ENCODE measurements around the gene CDH23.

Gene CDH23

DNA sequence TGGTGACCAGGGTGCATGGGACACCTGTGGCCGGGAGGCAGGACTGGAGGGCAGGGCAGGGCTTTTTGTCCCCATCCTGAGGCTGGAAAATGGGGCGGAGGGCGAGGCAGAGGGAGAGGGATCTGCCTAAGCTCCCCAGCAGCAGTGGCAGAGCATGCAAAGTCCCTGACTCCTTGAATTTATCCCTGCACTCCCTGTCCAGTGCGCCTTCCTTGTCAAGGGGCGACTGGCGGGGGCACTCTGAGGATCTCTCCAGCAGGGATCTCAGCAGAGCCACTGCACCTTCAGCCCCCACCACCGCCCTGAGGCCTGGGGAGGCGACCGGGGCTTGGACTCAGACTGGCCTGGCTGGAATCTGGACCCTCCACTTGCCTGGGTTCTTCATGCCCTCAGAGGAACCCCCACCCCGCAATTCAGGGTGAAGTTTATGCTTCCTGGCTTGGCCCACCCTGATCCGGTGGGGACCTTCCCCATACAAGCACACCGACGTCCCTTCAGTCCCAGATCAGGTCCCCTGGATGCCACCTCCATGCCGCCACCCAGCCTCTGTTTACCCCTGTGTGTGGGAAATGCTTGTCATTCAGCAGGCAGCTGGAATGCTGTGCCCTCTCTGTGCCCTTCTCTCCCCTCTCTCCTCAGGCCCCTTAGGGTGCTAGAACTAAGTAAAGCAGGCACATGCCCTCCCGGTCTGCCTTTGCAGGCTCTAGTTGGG lies 46.3 kb downstream of the CDH23 start:
- TF ChIP-seq, protein P1, sequence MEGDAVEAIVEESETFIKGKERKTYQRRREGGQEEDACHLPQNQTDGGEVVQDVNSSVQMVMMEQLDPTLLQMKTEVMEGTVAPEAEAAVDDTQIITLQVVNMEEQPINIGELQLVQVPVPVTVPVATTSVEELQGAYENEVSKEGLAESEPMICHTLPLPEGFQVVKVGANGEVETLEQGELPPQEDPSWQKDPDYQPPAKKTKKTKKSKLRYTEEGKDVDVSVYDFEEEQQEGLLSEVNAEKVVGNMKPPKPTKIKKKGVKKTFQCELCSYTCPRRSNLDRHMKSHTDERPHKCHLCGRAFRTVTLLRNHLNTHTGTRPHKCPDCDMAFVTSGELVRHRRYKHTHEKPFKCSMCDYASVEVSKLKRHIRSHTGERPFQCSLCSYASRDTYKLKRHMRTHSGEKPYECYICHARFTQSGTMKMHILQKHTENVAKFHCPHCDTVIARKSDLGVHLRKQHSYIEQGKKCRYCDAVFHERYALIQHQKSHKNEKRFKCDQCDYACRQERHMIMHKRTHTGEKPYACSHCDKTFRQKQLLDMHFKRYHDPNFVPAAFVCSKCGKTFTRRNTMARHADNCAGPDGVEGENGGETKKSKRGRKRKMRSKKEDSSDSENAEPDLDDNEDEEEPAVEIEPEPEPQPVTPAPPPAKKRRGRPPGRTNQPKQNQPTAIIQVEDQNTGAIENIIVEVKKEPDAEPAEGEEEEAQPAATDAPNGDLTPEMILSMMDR (IDR thresholded peaks at IDR 0.05): no peak

GRCh38 chr10:71443676-71444075 lies 47.0 kb downstream of the CDH23 start:
- TF ChIP-seq, protein P1 (IDR thresholded peaks at IDR 0.05): no peak

GRCh38 chr10:71444284-71445054 lies 47.7 kb downstream of the CDH23 start:
- TF ChIP-seq, protein P1 (IDR thresholded peaks at IDR 0.05): no peak

DNA sequence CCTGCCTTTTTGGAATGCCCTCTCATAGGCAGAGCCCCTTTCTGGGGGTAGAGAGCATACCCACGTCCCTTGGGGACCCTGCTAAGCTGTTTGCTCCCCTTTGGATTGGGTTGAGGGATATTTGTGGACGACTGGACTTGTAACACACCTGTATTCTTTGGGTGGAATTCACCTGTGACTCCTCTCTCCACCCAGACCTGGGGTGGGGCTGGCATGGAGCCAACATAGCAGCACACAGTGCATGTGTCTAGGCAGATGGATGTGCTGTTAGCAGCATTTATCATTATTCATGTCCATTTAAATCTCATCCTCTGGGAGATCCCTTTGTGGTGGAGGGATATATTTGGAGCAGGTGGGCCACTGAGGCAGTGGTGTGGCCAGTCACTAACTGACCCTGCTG lies 51.0 kb downstream of the CDH23 start:
- TF ChIP-seq, protein P1 (IDR thresholded peaks at IDR 0.05): no peak

GRCh38 chr10:71448146-71448545 lies 51.4 kb downstream of the CDH23 start:
- TF ChIP-seq, protein P1 (IDR thresholded peaks at IDR 0.05): no peak

DNA sequence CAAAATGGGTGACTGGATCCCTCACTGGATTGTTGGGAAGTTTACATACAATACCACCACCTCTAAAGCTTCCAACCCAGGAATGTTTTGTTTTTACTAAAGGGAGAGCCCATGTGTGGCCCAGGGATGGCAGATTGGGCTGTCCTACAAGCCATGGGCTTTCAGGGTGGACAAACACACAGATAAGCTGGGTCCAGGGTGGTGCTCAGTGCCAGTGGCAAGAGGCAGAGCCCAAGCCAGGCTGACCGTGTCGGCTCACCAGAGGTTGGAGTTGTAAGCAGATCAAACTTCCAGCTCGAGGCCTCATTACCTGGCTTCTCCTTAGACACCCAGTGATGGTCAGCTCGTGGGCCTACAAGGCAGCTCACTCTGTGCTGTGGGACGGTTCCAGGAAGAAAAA lies 52.3 kb downstream of the CDH23 start:
- TF ChIP-seq, protein P1 (IDR thresholded peaks at IDR 0.05): no peak

GRCh38 chr10:71451754-71452153 lies 55.0 kb downstream of the CDH23 start:
- TF ChIP-seq, protein P1 (IDR thresholded peaks at IDR 0.05): no peak

Measured in LNCAP (cell line).